ENCODE data around the gene TMEM86A. TPM values are rescaled to one million over a fixed set of nuclear protein-coding genes. Genes with fewer than 3 reads are reported as not detected.
"Not testable (repeated sequence)": the region's sequence is repeated elsewhere in the genome, so short reads cannot be mapped to it uniquely, and the experiment has no call there.

TMEM86A gene
- total and polyA plus RNA-seq, 11 donors: 2.3 to 13.1 (median 4.7) TPM

GRCh38 chr11:18671246-18671645 lies 27.3 kb upstream of the TMEM86A start:
- Histone ChIP-seq H3K27me3 (no peaks in the 10 kb centered on the region), H3K27ac (no peak overlapping the region), H3K9me3 (no peaks in the 10 kb centered on the region), H3K36me3 (no peaks in the 10 kb centered on the region), H3K4me1 (peaks cover 0 to 22% (median 0%) of the 10 kb centered on the region in 12 donors), H3K4me3 (no peak overlapping the region)
- intact Hi-C loops (cut with DNase I): no loop called here
- 80 to 89% (median 83%) methylated on average over 2 of the region's 2 CpGs for WGBS, 4 donors
- ATAC-seq (no peak), DNase-seq (no peak)
- TF ChIP-seq POLR2A (IDR thresholded peaks at IDR 0.05): no peak
- TF ChIP-seq CTCF (IDR thresholded peaks at IDR 0.05): no peak

DNA sequence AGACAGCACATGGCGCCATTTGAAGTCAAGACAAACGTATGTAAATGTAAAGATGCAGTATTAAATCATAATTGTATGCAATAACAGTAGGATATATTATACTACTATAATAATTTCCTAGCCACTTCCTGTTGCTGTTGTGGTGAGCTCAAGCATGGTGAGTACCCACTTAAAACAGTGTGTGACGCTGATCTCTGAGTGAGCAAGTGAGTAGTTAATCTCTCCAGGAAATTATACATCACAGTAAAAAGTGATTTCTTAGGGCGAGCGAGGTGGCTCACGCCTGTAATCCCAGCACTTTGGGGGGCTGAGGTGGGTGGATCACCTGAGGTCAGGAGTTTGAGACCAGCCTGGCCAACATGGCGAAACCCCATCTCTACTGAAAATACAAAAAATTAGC lies 26.4 kb upstream of the TMEM86A start:
- DNase-seq; H3K9me3 ChIP-seq; ATAC-seq; intact Hi-C loops (cut with DNase I); H3K4me3 ChIP-seq; H3K27ac ChIP-seq; H3K27me3 ChIP-seq; H3K36me3 ChIP-seq: not testable (repeated sequence)
- 77 to 82% (median 80%) methylated on average over 7 of the region's 7 CpGs for WGBS, 4 donors
- H3K4me1 ChIP-seq: peaks cover 0 to 17% (median 0%) of the 10 kb centered on the region in 12 donors

- DNase-seq: no peak
- H3K9me3 ChIP-seq: no peaks in the 10 kb centered on the region
- H3K27ac ChIP-seq: no peak overlapping the region
- intact Hi-C loops (cut with DNase I): loop anchor here in 1 of 10 donors (2.0 kb wide), 1 partner anchor 28 kb away; no protein-coding TSS in a partner anchor
- H3K4me3 ChIP-seq: no peak overlapping the region
- no peak for TF ChIP-seq POLR2A (IDR thresholded peaks at IDR 0.05)
- TF ChIP-seq CTCF (IDR thresholded peaks at IDR 0.05): no peak
- no peak for ATAC-seq
- 65 to 88% (median 68%) methylated on average over 4 of the region's 4 CpGs for WGBS, 4 donors
- no peaks in the 10 kb centered on the region for H3K27me3 ChIP-seq
- peaks cover 0 to 2% (median 0%) of the 10 kb centered on the region in 12 donors for H3K4me1 ChIP-seq
- no peaks in the 10 kb centered on the region for H3K36me3 ChIP-seq
These were observed 21.8 kb upstream of the TMEM86A start for GRCh38 chr11:18676803-18677202.

GRCh38 chr11:18677560-18677959 lies 21.0 kb upstream of the TMEM86A start:
- DNase-seq: no peak
- WGBS, 4 donors: 89 to 92% (median 90%) methylated on average over 3 of the region's 3 CpGs

GRCh38 chr11:18681949-18682348 lies 16.6 kb upstream of the TMEM86A start:
- H3K4me1 ChIP-seq; H3K36me3 ChIP-seq; H3K9me3 ChIP-seq; H3K27me3 ChIP-seq; ATAC-seq; H3K27ac ChIP-seq; DNase-seq; H3K4me3 ChIP-seq; intact Hi-C loops (cut with DNase I): not testable (repeated sequence)
- WGBS, 4 donors: 40 to 91% (median 67%) methylated on average over 1 of the region's 1 CpG

More at GRCh38 chr11:18677560-18677959, 21.0 kb upstream of the TMEM86A start:
- ATAC-seq: no peak
- Histone ChIP-seq H3K27me3 (no peaks in the 10 kb centered on the region), H3K4me1 (no peaks in the 10 kb centered on the region), H3K9me3 (no peaks in the 10 kb centered on the region), H3K4me3 (no peak overlapping the region), H3K27ac (no peak overlapping the region), H3K36me3 (no peaks in the 10 kb centered on the region)
- TF ChIP-seq CTCF (IDR thresholded peaks at IDR 0.05): no peak
- TF ChIP-seq POLR2A (IDR thresholded peaks at IDR 0.05): no peak
- intact Hi-C loops (cut with DNase I): loop anchor here in 1 of 10 donors (2.0 kb wide), 1 partner anchor 29 kb away; no protein-coding TSS in a partner anchor

Measured in heart left ventricle (tissue), 16 donors.